Hepatocyte (in vitro differentiated cells): Measurements from ENCODE around the gene KSR2. TPM values are rescaled to one million over a fixed set of nuclear protein-coding genes. Genes with fewer than 3 reads are reported as not detected.

Experiments
- DNase-seq: peaks from one replicate; pipeline ENCODE4 v3.0.0-alpha.2; 2016; ENCODE audit warnings: low spot score
- H2AFZ ChIP-seq: fragments of 200-600 bp; sonication (generic); 2 replicates; pipeline ENCODE4 v1.6.0; 2016; ENCODE audit warnings: antibody characterized with exemption, mild to moderate bottlenecking
- H3K27ac ChIP-seq: fragments of 200-600 bp; sonication (generic); 2 replicates; pipeline ENCODE4 v1.5.1; 2016; ENCODE audit warnings: mild to moderate bottlenecking
- H3K27me3 ChIP-seq: fragments of 200-600 bp; sonication (generic); 2 replicates; pipeline ENCODE4 v1.6.1; 2016
- H3K36me3 ChIP-seq: fragments of 200-600 bp; sonication (generic); replicated peaks from 2 replicates; pipeline ENCODE4 v1.5.1; 2016; ENCODE audit warnings: low read depth; ENCODE audit not compliant: insufficient read depth
- H3K4me1 ChIP-seq: fragments of 200-600 bp; sonication (generic); 2 replicates; pipeline ENCODE4 v1.5.1; 2016; ENCODE audit warnings: mild to moderate bottlenecking, moderate library complexity; ENCODE audit not compliant: insufficient read depth
- H3K4me2 ChIP-seq: fragments of 200-600 bp; sonication (generic); 2 replicates; pipeline ENCODE4 v1.6.0; 2016
- H3K4me3 ChIP-seq: fragments of 200-600 bp; sonication (generic); 2 replicates; pipeline ENCODE4 v1.5.1; 2016; ENCODE audit warnings: mild to moderate bottlenecking
- H3K79me2 ChIP-seq: fragments of 200-600 bp; sonication (generic); 2 replicates; pipeline ENCODE4 v1.6.0; 2017; ENCODE audit warnings: mild to moderate bottlenecking
- H3K9me2 ChIP-seq: fragments of 200-600 bp; sonication (generic); replicated peaks from 2 replicates; pipeline ENCODE4 v1.6.0; 2017; ENCODE audit warnings: mild to moderate bottlenecking; ENCODE audit not compliant: insufficient read depth
- H3K9me3 ChIP-seq: fragments of 200-600 bp; sonication (generic); 2 replicates; pipeline ENCODE4 v1.5.1; 2016; ENCODE audit warnings: low read depth, mild to moderate bottlenecking
- H4K20me1 ChIP-seq: fragments of 200-600 bp; sonication (generic); 2 replicates; pipeline ENCODE4 v1.6.0; 2016; ENCODE audit warnings: mild to moderate bottlenecking; ENCODE audit not compliant: insufficient read depth, poor library complexity, severe bottlenecking
- CTCF ChIP-seq: fragments of 200-600 bp; sonication (generic); IDR thresholded peaks from 2 replicates; pipeline ENCODE4 v1.5.1; 2016; ENCODE audit warnings: antibody characterized with exemption, mild to moderate bottlenecking; ENCODE audit not compliant: poor library complexity
- EZH2 ChIP-seq: fragments of 200-600 bp; sonication (generic); IDR thresholded peaks from 2 replicates; pipeline ENCODE4 v1.6.1; 2016; ENCODE audit warnings: antibody characterized with exemption, mild to moderate bottlenecking, borderline replicate concordance
- EZH2phosphoT487 ChIP-seq: fragments of 200-600 bp; sonication (generic); IDR thresholded peaks from one replicate; pipeline ENCODE4 v1.6.1; 2018; ENCODE audit warnings: antibody characterized with exemption, mild to moderate bottlenecking, low read depth, moderate library complexity; ENCODE audit not compliant: unreplicated experiment, severe bottlenecking
- WGBS: methylation state at CpG from one replicate; pipeline ENCODE4 v1.1.6; 2016; ENCODE audit warnings: low lambda C conversion rate; ENCODE audit errors: missing lambda C conversion rate; 5-methylcytosine and 5-hydroxymethylcytosine counted together
- polyA plus RNA-seq: library from polyadenylated mRNA; unstranded; fragments of >200 nt; fragmentation: Nextera tagmentation; extraction: Ambion mirVana; gene quantifications from 2 replicates; pipeline ENCODE4 v1.2.1, GENCODE V29; 2016
- total RNA-seq: library from RNA; depleted of rRNA; stranded (reverse); fragments of >200 nt; gene quantifications from 2 replicates; pipeline ENCODE4 v1.2.3, GENCODE V29; 2014

The KSR2 gene
- total and polyA plus RNA-seq, 2 experiments from 2014 or later: 0.37 to 0.46 TPM

- no peaks in the 10 kb centered on the region for H4K20me1 ChIP-seq
- H3K79me2 ChIP-seq: no peaks in the 10 kb centered on the region
- H3K27ac ChIP-seq: no peak overlapping the region
- H3K9me3 ChIP-seq: no peaks in the 10 kb centered on the region
- no peak overlapping the region for H3K4me2 ChIP-seq
- TF ChIP-seq CTCF (no peak), EZH2 (no peak), EZH2phosphoT487 (no peak)
- no peak for DNase-seq
- H3K4me3 ChIP-seq: no peak overlapping the region
- no peaks in the 10 kb centered on the region for H3K9me2 ChIP-seq
- no peaks in the 10 kb centered on the region for H3K4me1 ChIP-seq
- H3K36me3 ChIP-seq: no peaks in the 10 kb centered on the region
- no peak overlapping the region for H2AFZ ChIP-seq
- 75% methylated on average over 11 of the region's 11 CpGs for WGBS
- no peaks in the 10 kb centered on the region for H3K27me3 ChIP-seq
These were observed 556.2 kb downstream of the KSR2 start for GRCh38 chr12:117412465-117413188.

GRCh38 chr12:117409286-117409685 is 559.5 kb downstream of the KSR2 start:
- DNase-seq: no peak
- H2AFZ ChIP-seq: no peak overlapping the region
- no peaks in the 10 kb centered on the region for H3K27me3 ChIP-seq
- H3K27ac ChIP-seq: no peak overlapping the region
- H3K4me3 ChIP-seq: no peak overlapping the region
- TF ChIP-seq EZH2 (no peak), EZH2phosphoT487 (no peak), CTCF (no peak)
- no peaks in the 10 kb centered on the region for H3K9me2 ChIP-seq
- H4K20me1 ChIP-seq: no peaks in the 10 kb centered on the region
- H3K79me2 ChIP-seq: no peaks in the 10 kb centered on the region
- H3K9me3 ChIP-seq: no peaks in the 10 kb centered on the region
- no peaks in the 10 kb centered on the region for H3K36me3 ChIP-seq
- H3K4me2 ChIP-seq: no peak overlapping the region
- no peaks in the 10 kb centered on the region for H3K4me1 ChIP-seq

GRCh38 chr12:117408161-117408791 is 560.5 kb downstream of the KSR2 start:
- Histone ChIP-seq H3K27ac (no peak overlapping the region), H3K27me3 (no peaks in the 10 kb centered on the region), H4K20me1 (no peaks in the 10 kb centered on the region), H2AFZ (no peak overlapping the region), H3K36me3 (no peaks in the 10 kb centered on the region), H3K4me3 (no peak overlapping the region), H3K9me2 (no peaks in the 10 kb centered on the region), H3K9me3 (no peaks in the 10 kb centered on the region), H3K4me1 (no peaks in the 10 kb centered on the region), H3K79me2 (no peaks in the 10 kb centered on the region), H3K4me2 (no peak overlapping the region)
- WGBS: 58% methylated on average over 11 of the region's 11 CpGs
- no peak for TF ChIP-seq EZH2
- no peak for TF ChIP-seq CTCF
- TF ChIP-seq EZH2phosphoT487: no peak
- peak; percentile 61 for DNase-seq
